PC-3 (cell line): ENCODE measurements around the gene ZP3. TPM values are rescaled to one million over a fixed set of nuclear protein-coding genes. Genes with fewer than 3 reads are reported as not detected.
"Not testable (repeated sequence)": the region's sequence is repeated elsewhere in the genome, so short reads cannot be mapped to it uniquely, and the experiment has no call there.

ENCODE experiments used
- ATAC-seq: fragments of 200-7000 bp; cut with Tn5 transposase; 2 replicates; pipeline ENCODE4 v1.9.1; 2020; ENCODE audit warnings: mild to moderate bottlenecking, moderate library complexity
- BruUV-seq: library from RNA; stranded (reverse); fragments of 400-500 nt; replicated peaks from 2 replicates; lab custom pipeline; 2021; lab: Mats Ljungman, UMichigan
- CTCF ChIA-PET: fragments of 300-600 bp; sonication (Branson Sonifier 250); formaldehyde crosslinking; loops from one replicate; lab custom pipeline; 2022; ENCODE audit warnings: antibody characterized with exemption; lab: Charles Lee
- POLR2A ChIA-PET: fragments of 300-600 bp; sonication (Branson Sonifier 250); formaldehyde crosslinking; loops from one replicate; lab custom pipeline; 2022; ENCODE audit warnings: antibody characterized with exemption; ENCODE audit not compliant: unreplicated experiment; lab: Charles Lee
- DNase-seq: peaks from one replicate; pipeline ENCODE4 v3.0.0-alpha.2; 2015
- H2AFZ ChIP-seq: fragments of 300-600 bp; sonication (generic); 2 replicates; pipeline ENCODE4 v1.6.0; 2016; ENCODE audit warnings: antibody characterized with exemption, low read length
- H3F3A ChIP-seq: fragments of 300-600 bp; sonication (generic); one replicate; pipeline ENCODE4 v1.6.0; 2017; ENCODE audit warnings: antibody characterized with exemption, low read length, control low read depth, mild to moderate bottlenecking; ENCODE audit not compliant: unreplicated experiment
- H3K27ac ChIP-seq: fragments of 300-600 bp; sonication (generic); 2 replicates; pipeline ENCODE4 v1.5.1; 2016; ENCODE audit warnings: mild to moderate bottlenecking, low read length
- H3K27me3 ChIP-seq: fragments of 300-600 bp; sonication (generic); 2 replicates; pipeline ENCODE4 v1.6.1; 2016; ENCODE audit warnings: low read length, mixed read lengths
- H3K36me3 ChIP-seq: fragments of 300-600 bp; sonication (generic); 2 replicates; pipeline ENCODE4 v1.6.1; 2016; ENCODE audit warnings: low read depth, mixed run types, low read length, mixed read lengths
- H3K4me1 ChIP-seq: fragments of 300-600 bp; sonication (generic); 2 replicates; pipeline ENCODE4 v1.5.1; 2016; ENCODE audit warnings: low read length; ENCODE audit not compliant: insufficient read depth
- H3K4me2 ChIP-seq: fragments of 300-600 bp; sonication (generic); 2 replicates; pipeline ENCODE4 v1.6.0; 2016; ENCODE audit warnings: low read length
- H3K4me3 ChIP-seq: fragments of 300-600 bp; sonication (generic); 2 replicates; pipeline ENCODE4 v1.5.1; 2016; ENCODE audit warnings: mild to moderate bottlenecking, low read length, mixed read lengths
- H3K79me2 ChIP-seq: fragments of 300-600 bp; sonication (generic); 2 replicates; pipeline ENCODE4 v1.6.1; 2017; ENCODE audit warnings: low read length, mixed read lengths
- H3K9ac ChIP-seq: fragments of 300-600 bp; sonication (generic); 2 replicates; pipeline ENCODE4 v1.6.0; 2016; ENCODE audit warnings: mild to moderate bottlenecking, low read length
- H3K9me2 ChIP-seq: fragments of 300-600 bp; sonication (generic); replicated peaks from 2 replicates; pipeline ENCODE4 v1.6.1; 2016; ENCODE audit warnings: mixed run types, low read length, mixed read lengths
- H3K9me3 ChIP-seq: fragments of 300-600 bp; sonication (generic); 2 replicates; pipeline ENCODE4 v1.6.1; 2016; ENCODE audit warnings: low read length, mixed read lengths
- H4K20me1 ChIP-seq: fragments of 300-600 bp; sonication (generic); 2 replicates; pipeline ENCODE4 v1.6.1; 2016; ENCODE audit warnings: low read length, mixed read lengths
- EZH2 ChIP-seq: fragments of 300-600 bp; sonication (generic); IDR thresholded peaks from one replicate; pipeline ENCODE4 v1.6.1; 2017; ENCODE audit warnings: antibody characterized with exemption, mild to moderate bottlenecking, low read length; ENCODE audit not compliant: unreplicated experiment
- EZH2phosphoT487 ChIP-seq: fragments of 300-600 bp; sonication (generic); IDR thresholded peaks from 2 replicates; pipeline ENCODE4 v1.6.1; 2018; ENCODE audit warnings: mild to moderate bottlenecking, antibody characterized with exemption, low read length, borderline replicate concordance
- intact Hi-C: fragments of 100-400 bp; cut with micrococcal nuclease; formaldehyde crosslinking; loops from 2 replicates; pipeline ENCODE4 v1.9.0; 2023
- total RNA-seq: library from RNA; depleted of rRNA; stranded (reverse); fragments of >200 nt; gene quantifications from 2 replicates; pipeline ENCODE4 v1.2.3, GENCODE V29; 2014
- TF ChIP-seq, protein P1 (sequence below): fragments of 300-600 bp; sonication (generic); conservative IDR thresholded peaks from 2 replicates; pipeline ENCODE4 v1.5.1; 2017; ENCODE audit warnings: antibody characterized with exemption, low read depth, mild to moderate bottlenecking, low read length

The ZP3 gene
- total RNA-seq, 1 experiment from 2014 or later: 21.6 TPM

DNA sequence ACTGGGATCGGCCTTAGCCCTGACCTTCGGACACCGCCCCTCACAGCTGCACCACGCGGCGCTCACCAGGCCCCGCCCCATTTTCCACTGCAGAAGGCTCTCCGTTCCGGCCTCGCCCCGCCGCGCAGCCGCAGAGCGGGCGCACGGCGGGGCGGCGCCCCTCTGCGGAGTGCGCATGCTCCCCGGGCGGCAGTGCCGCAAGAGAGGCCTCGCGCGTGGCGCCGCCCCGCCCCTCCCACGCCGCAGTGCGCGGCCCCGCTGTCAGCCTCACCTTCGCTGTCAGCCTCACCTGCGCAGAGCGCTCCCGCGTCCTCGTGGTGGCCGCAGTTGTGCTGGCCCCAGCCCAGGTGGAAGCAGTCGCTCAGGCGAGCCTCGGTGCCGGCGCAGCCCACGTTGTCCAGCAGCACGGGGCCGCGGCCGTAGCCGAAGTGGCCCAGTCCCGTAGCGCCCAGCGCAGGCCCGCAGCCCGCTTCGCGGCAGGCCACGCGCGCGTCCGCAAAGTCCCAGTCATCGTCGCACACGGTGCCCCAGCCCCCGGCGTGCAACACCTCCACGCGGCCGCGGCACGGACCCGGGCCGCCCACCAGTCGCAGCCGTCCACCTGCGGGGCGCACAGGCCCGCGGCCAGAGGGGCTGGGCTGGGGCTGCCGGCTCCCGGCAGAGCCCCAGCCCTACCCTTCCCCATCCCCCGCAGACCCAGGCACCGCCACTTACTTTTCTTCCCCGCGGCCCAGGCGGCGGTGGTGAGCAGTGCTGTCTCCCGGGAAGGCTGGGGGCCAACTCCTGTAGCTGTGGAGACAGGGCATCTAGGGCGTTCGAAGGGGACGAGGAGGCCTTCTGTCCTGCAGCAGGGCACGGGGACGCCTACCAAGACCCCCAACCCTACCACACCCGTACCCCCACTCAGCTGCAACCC, 31.4 kb upstream of the ZP3 start:
- peaks cover 28% of the 10 kb centered on the region for H3K4me1 ChIP-seq
- CTCF ChIA-PET: interaction anchor here (0.6 kb wide), 1 partner anchor 28 kb away, joined by 5 read pairs; no protein-coding TSS in a partner anchor
- intact Hi-C loops: loop anchor here (2.0 kb wide), 1 partner anchor 35 kb away; the partner anchor contains the start of gene YWHAG

DNA sequence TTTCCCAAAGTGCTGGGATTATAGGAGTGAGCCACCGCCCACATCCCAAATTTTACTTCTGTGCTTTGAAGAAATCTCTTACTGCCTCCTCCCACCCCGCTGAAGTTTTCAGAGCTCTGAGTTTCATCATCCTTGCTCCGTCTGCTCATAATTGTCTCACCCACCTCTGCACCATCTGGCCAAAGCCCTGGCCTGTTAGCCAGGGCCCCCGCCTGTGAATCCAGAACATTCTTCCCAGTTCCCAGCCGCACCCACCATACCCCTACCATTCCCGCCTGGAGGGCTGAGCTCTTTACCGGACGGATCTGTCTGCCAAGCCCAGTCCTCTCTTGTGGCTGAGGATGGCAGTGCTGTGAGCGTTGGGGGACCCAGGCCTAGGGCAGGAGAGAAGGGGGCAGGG, 29.8 kb upstream of the ZP3 start:
- no peak for DNase-seq
- H2AFZ ChIP-seq: no peak overlapping the region
- CTCF ChIA-PET: no interaction called here

More for the DNA sequence above, 31.4 kb upstream of the ZP3 start:
- Histone ChIP-seq H3K27ac (peak overlapping the region; percentile 34), H3F3A (no peaks in the 10 kb centered on the region), H3K79me2 (peaks cover 8% of the 10 kb centered on the region), H2AFZ (peak overlapping the region; percentile 95), H3K9me3 (no peaks in the 10 kb centered on the region), H3K9me2 (no peaks in the 10 kb centered on the region), H3K36me3 (no peaks in the 10 kb centered on the region), H3K4me2 (peak overlapping the region; percentile 99), H4K20me1 (no peaks in the 10 kb centered on the region), H3K4me3 (peak overlapping the region; percentile 74), H3K9ac (peak overlapping the region; percentile 84), H3K27me3 (no peaks in the 10 kb centered on the region)
- BruUV-seq: no TSS peak
- DNase-seq (peak; percentile 93), ATAC-seq (peak; percentile 81)
- TF ChIP-seq EZH2phosphoT487 (no peak; the same call in 1 of the 2 replicates), EZH2 (no peak)
- TF ChIP-seq, protein P1, sequence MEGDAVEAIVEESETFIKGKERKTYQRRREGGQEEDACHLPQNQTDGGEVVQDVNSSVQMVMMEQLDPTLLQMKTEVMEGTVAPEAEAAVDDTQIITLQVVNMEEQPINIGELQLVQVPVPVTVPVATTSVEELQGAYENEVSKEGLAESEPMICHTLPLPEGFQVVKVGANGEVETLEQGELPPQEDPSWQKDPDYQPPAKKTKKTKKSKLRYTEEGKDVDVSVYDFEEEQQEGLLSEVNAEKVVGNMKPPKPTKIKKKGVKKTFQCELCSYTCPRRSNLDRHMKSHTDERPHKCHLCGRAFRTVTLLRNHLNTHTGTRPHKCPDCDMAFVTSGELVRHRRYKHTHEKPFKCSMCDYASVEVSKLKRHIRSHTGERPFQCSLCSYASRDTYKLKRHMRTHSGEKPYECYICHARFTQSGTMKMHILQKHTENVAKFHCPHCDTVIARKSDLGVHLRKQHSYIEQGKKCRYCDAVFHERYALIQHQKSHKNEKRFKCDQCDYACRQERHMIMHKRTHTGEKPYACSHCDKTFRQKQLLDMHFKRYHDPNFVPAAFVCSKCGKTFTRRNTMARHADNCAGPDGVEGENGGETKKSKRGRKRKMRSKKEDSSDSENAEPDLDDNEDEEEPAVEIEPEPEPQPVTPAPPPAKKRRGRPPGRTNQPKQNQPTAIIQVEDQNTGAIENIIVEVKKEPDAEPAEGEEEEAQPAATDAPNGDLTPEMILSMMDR: no peak
- POLR2A ChIA-PET: interaction anchor here (0.5 to 0.6 kb wide), 3 partner anchors 27 to 95 kb away, joined by 3 to 5 read pairs (median 3); no protein-coding TSS in a partner anchor

DNA sequence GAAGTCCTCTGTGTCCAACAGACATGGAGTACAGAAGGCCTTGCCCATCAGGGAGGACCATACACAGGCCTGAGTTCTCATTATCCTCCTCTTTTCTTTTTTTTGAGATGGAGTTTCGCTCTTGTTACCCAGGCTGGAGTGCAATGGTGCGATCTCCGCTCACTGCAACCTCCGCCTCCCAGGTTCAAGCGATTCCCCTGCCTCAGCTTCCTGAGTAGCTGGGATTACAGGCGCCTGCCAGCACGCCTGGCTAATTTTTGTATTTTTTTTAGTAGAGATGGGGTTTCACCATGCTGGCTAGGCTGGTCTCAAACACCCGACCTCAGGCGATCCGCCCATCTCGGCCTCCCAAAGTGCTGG, 29.2 kb upstream of the ZP3 start:
- H3K36me3 ChIP-seq, H3K9ac ChIP-seq, H3K9me3 ChIP-seq, H3K4me3 ChIP-seq, CTCF ChIA-PET, H3K9me2 ChIP-seq, POLR2A ChIA-PET, intact Hi-C loops, H3K4me2 ChIP-seq, H4K20me1 ChIP-seq, ATAC-seq, H3F3A ChIP-seq, H2AFZ ChIP-seq, H3K27me3 ChIP-seq, DNase-seq, H3K27ac ChIP-seq, BruUV-seq: not testable (repeated sequence)
- H3K79me2 ChIP-seq: peaks cover 11% of the 10 kb centered on the region
- H3K4me1 ChIP-seq: peaks cover 28% of the 10 kb centered on the region

More for the DNA sequence above, 29.8 kb upstream of the ZP3 start:
- no TSS peak for BruUV-seq
- no peaks in the 10 kb centered on the region for H3K36me3 ChIP-seq
- no peaks in the 10 kb centered on the region for H3K9me3 ChIP-seq
- H3K4me2 ChIP-seq: no peak overlapping the region
- H3K79me2 ChIP-seq: peaks cover 11% of the 10 kb centered on the region
- ATAC-seq: no peak
- TF ChIP-seq, protein P1: no peak
- no peak for TF ChIP-seq EZH2phosphoT487
- no peak for TF ChIP-seq EZH2
- peaks cover 28% of the 10 kb centered on the region for H3K4me1 ChIP-seq
- no peak overlapping the region for H3K9ac ChIP-seq
- no peaks in the 10 kb centered on the region for H3F3A ChIP-seq
- H3K9me2 ChIP-seq: no peaks in the 10 kb centered on the region
- H4K20me1 ChIP-seq: no peaks in the 10 kb centered on the region
- POLR2A ChIA-PET: no interaction called here
- H3K27ac ChIP-seq: no peak overlapping the region
- intact Hi-C loops: no loop called here
- no peaks in the 10 kb centered on the region for H3K27me3 ChIP-seq
- no peak overlapping the region for H3K4me3 ChIP-seq
